Measurements from ENCODE around the gene COL17A1.

DNA sequence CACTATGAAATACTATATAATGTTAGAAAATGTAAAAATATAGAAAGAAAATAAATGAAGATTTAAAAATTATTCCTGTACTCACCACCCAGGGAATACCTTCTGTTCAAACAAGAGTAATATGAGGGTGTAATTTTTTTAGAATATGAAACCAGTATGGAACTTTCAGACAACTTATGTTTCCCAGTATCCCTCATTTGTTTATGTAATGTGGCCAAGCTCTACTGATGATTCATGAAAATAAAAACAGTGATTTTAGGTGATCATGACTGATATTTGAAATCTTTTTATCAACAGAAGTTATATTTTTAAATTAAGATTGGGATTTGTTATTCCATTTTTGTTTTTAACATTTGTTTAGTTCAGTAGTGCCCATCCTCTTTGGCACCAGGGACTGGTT is 100.0 kb downstream of the COL17A1 start:
- TF ChIP-seq, protein P1, sequence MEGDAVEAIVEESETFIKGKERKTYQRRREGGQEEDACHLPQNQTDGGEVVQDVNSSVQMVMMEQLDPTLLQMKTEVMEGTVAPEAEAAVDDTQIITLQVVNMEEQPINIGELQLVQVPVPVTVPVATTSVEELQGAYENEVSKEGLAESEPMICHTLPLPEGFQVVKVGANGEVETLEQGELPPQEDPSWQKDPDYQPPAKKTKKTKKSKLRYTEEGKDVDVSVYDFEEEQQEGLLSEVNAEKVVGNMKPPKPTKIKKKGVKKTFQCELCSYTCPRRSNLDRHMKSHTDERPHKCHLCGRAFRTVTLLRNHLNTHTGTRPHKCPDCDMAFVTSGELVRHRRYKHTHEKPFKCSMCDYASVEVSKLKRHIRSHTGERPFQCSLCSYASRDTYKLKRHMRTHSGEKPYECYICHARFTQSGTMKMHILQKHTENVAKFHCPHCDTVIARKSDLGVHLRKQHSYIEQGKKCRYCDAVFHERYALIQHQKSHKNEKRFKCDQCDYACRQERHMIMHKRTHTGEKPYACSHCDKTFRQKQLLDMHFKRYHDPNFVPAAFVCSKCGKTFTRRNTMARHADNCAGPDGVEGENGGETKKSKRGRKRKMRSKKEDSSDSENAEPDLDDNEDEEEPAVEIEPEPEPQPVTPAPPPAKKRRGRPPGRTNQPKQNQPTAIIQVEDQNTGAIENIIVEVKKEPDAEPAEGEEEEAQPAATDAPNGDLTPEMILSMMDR (IDR thresholded peaks at IDR 0.05; ENCODE audit: low read depth, low read length) = no peak
- TF ChIP-seq EZH2phosphoT487 (IDR thresholded peaks at IDR 0.05; ENCODE audit: low read depth) = no peak

All from OCI-LY3 (cell line).